COLO668 (cell line): ENCODE results near the gene LMX1A.

ENCODE experiments used
- DNase-seq: peaks from one replicate; lab custom pipeline; 2025; ENCODE audit not compliant: unreplicated experiment; lab: John Stamatoyannopoulos, UW

Gene LMX1A

DNA sequence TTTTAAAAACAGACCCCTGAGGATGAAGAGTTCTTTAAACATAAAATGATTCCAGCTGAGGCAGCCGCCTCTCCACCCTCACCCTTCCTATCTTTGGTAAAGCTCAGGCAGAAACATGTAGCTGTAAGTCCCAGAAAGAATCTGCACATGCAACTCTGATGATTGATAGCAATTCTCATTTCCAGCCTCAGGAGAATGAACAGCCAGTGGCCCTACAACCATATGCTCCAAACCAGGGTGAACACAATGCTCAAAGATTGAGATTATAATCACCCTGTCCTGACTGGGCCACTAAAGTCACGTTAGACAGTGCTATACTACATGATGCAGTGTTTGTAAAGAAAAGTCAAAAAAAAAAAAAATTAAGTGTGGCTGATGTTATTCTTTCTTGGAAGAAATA, 80.2 kb downstream of the LMX1A start:
- no peak for DNase-seq

DNA sequence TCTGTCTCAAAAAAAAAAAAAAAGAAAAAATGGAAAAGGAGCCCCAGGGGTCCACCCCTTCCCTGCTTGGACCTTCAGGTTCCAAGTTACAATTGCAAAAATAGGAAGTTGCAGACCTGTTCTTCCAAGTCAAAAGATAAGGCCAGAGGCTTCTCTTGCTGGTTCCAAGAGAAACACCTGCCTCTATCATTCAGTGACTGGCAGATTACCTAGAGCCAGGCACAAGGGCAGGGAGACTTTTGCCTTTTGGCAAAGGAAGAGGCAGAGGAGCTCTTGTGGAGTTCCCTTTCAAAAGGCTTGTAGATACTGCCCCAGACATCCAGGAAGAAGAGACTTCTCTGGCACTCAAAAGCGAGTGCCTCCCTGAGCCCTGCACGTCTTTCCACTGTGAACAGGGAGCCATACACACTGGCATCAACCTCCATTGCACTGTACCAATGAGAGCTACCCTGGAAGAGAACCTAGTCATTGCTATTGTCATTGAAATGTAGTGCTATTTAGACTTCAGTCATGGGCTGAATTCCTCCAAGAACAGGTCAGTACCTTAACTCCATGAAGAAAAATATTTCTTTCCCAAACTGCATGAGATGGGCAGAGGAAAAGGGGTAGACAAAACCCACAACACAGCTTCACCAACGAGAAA, 91.2 kb downstream of the LMX1A start:
- no peak for DNase-seq

DNA sequence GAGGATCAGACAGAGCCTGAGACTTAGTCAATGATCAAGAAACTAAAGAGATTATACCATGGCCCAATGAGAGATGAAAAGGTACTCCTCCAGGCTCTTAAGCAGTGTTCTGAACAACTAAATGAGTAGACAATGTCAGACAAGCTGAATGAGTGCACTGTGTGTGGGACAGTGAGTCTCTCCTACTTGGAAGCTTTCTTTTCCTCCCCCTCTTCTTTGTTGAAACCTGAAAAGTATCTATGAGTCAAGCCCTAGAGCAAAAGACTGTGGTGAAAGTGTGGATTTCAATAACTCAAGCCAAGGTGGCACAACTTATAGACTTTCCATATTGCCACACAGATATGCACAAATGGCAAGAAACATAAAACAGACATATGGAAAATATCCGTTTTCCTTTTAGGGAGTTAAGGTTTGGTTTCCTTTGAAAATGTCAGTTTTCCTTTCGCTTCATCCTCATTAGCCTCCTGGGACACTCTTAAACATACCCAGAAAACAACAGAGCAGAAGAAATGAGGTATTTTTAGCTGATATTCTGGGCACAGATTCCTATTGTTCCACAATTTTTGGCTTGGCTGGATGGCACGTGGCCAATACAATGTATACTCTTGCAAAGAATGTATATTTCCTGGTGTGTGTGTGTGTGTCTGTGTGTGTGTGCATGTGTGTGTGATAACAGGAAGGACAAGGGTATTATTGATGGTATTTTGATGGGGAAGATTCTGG, 96.6 kb downstream of the LMX1A start:
- peak; percentile 18 for DNase-seq

DNA sequence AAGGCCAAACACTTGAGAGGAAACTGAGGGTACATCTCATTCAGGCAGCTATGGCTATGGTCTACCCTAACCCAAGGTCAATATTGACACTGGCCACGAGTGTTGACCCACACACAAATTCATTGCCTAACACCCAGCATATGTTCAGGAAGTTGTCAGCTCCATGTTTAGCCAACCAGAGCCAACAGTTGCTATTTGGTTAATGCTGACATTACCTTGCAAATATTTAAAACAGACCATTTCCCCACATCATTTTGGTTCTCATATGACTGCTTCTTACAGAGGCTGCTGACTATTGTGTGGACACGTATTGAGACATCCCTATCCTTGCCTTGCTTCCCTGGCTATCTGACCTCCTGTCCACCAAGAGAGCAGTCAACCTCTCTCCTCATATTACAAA, 97.3 kb downstream of the LMX1A start:
- DNase-seq: peak; percentile 68

DNA sequence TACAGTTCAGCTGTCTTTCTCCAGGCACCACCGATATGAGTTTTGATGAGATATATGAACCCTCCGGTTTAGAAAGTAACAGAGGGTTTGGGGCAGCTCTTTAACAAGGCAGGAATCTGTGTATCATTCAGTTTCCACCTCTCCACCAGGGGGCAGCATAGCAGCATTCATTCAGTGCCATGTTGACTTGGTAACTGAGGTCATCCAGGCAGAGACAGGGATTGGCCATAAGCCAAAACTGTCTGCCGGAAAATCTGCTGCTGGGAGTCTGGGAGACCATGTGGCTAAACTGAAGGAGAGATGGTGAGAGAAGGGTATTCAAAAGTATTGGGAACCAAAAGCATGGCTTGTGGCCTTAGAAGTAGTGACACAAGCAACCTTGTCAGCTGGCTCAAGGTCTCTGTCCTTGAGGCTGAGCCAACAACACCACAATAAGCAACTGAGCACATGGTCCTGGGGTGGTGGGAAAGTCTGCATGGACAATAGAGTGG, 98.5 kb downstream of the LMX1A start:
- peak; percentile 95 for DNase-seq

DNA sequence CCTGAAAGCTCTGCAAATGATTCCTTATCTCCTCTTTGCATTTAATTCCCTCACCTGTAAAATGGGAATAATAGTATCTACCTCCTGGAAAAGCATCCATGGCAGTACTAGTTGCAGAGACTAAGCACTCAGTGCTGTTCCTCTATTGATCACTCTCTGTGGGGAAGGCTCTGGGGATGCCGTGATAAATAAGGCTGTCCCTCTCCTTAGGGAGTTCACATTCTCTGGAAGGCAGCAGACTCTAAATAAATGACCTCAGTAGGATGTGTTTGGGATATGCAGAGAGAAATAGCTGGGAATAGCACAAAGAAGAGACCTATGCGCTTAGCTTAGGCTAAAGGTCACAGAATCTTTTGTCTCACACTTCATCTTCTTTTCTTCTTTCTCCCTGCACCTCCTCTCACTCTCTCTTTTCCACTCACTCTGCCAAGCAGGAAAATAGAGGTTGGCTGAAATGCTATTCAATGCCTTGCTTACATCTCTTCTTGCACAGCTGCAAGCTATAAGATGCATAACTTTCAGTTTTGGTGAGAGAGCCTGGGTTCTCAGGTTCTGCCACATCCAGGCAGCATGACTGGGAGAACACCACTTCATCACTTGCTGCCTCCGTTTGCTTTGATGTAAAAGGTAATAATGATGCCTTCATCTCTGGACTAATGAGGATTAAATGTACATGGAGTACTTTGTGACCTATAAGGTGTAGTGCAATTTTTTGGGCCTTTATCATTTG, 101.5 kb downstream of the LMX1A start:
- no peak for DNase-seq

DNA sequence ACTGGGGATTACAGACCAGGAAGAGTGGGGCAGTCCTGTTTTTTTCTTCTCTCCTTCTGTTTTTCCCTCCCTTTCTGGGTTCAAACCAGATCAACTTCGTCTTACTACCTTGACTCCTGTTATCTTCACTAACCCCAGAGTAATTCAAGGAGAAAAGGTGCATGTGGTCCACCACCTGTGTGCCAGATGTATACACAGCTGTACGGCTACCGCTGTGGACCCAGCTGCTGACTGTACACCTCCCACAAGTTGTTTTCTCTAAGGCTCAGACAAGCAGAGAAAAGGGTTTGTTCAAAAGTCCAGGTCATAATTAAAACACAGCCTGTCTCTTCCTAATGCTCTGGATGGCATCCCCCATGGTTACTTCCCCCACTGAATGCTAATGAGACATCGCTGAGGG, 102.1 kb downstream of the LMX1A start:
- peak; percentile 27 for DNase-seq

DNA sequence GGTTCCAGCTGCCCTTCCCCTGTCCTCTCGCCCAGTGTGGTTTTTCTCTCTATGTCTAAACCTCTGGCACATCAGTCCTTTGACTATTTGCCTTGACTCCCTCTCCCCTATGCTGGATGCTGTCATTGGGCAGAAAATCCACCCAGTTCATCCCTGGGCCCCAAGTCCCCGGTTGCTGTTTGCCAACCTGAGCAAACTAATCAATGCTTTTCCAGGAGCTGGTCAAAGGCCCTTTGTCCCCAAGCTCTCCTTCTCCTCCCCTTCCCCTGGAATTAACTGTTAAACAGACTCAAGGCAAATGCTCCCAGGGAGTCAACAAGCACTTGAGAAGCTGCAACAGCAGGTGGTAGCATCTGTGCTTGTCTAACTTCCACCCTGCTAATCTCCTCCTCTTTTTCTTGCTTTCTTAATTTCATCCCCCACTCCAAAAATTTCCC, 102.7 kb downstream of the LMX1A start:
- DNase-seq: no peak

DNA sequence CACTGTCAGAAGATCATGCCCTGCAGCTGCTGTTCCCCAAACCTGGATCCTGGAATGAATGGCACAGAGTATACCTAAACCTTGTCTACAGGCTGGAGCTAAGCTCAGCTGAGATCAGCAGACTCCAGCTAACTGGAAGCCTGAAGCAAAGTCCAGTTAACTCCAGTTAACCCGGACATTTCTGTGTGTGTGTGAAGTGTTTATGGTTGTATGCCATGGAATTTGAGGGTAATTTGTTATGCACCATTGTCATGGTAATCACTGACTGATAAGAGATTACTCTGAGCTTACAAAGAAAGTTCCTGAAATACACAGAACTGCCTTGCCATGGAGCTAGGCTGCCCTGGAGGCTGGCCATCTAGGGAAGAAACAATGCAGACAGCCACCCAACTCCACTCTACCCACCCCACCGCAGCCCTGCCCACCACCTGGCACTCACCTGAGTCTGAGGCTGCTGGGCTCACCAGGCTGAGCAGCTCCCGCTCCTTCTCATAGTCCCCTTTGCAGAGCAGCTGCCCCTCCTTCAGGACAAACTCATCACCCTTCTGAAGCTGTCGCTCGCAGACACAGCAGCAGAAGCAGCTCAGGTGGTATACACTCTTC, 107.4 kb downstream of the LMX1A start:
- no peak for DNase-seq

DNA sequence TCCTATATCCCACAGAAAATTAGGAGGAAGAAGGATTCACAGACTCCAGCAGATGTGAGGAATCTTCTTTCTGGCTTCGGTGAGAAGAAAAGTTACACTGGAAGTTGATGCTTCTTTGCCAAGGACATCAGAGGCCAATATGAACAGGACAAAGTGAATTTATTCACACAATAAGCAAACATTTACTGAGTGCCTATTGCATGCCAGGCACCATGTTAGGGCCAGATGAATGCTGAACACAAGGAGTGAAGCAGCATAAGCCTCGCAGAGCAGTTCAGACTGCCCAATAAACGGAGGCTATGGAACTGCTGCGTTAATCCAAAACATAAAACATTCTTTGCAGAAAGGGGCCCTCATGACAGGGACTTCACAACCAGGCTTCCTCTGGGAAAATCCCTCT, 114.6 kb downstream of the LMX1A start:
- DNase-seq: no peak

DNA sequence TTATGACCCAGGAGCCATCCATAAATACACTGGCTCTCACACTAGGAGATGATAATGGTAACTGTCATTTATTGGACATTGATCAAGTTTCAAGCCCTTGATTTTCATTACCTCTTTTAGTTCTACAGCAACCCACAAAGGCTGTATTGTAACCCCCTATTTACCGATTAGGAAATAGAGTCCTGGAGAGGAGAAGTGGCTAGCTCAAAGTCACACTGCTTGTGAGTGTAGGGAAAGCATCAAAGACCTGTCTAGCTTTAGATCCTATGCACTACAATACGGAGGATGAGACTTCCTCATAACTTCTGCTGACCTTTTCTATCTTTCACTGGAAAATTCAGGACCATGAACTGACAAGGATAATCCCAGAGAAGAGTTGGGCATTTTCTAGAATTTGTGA, 115.2 kb downstream of the LMX1A start:
- DNase-seq: no peak

DNA sequence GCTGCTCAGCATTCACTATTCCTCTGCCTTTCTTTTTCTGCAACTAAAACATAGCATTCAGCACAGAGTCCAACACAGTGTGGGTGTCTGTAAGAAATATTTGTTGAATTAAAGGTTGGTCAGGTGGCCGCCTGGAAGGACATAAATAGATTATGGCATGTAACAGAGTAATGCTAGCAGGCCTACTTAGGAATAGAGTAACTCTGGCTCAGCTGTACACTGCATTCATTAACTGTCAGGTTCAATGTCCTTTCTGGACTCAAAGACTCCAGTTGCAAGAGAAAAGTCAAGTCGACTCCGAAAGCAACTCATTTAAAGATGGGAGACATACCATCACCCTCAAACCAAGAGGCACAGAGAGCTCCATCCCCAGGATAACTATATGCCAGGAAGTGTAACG, 116.0 kb downstream of the LMX1A start:
- DNase-seq: no peak

DNA sequence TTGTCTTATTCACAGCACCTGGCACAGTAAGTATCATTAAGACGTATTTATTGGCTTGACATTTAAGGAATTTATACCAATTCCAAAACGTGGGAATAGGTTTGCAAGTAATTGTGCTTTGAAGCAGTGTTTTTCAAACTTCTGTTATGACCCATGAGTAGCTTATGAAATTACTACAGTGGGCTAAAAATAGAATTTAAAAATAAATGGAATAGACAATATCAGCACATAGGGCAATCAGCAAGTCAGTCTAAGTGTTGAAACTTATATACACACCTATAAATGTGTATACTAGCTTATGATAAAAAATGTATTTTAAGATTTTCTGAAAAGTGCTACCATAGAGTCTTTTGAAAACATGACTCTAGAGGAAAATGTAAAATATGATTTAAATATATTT, 116.6 kb downstream of the LMX1A start:
- DNase-seq: no peak

DNA sequence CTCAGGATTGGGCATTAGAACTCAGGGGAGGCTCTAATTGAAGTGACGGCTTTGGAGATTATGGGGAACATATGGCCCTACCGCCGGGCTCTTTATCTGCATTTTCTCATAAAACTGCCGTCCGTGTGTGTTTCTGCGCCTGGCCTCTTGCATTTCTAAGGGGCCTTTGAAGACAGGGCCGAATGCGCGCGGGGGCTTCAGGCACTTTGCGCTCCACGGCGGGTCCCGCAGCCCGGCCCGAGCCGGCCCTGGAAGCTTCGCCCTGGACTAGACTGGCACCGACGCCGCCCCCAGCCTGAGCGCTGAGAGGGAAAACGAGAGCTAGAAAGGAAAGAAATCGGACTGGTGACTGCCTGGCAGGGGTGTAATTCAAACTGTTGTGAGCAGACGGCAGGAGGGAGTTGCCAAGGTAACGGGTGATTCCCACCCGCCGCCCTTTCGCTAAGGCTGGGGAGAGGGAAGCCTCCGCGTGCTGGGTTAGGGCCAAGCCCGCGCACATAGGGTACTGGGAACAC, 120.7 kb downstream of the LMX1A start:
- DNase-seq: peak; percentile 52

DNA sequence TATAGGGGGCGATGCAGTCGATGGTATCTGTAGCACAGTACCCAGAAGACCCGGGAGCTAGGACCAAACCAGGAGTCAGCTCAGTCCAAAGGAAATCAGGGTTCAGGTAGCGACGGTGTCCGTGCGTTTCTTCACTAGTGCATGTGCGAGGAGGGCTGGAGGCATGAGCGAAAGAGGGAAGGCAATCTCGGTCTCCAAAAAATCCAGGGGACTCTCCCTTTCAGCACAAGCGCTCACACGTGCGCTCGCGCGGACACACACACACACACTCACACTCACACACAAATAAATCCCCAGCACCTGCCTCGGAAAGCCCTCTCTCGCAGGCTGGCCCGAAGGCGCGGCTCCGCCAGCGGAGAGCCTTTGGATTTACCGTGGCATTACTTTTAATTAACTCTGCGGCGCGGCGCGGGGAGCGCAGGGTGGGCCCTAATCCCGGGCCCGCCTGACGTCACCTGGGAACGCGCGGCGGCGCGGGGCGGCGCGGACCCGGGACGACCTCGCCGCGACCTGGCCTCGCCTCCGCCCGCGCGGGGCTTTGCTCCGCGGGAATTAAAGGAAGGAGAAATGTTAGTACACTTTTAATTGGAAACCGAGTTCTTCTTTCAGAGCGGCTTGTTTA, 121.2 kb downstream of the LMX1A start:
- DNase-seq: peak; percentile 80

DNA sequence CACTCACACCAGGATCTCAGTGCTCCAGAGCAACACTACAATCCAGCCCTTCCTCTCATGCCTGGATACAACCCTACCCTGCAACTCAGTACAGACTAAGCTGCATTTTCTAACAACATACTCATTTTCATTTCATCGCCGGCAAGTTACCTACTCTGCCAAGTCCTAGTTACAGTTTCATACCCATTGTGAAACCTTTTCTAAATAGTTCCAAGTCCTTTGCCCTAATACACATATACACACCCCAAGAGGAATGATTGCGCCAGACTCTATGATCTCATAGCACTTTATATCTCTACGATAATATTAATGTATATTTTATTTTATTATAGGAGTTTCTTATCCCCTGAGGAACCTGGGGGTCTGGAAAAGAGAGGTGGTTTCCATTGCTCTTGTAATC, 122.4 kb downstream of the LMX1A start:
- no peak for DNase-seq

DNA sequence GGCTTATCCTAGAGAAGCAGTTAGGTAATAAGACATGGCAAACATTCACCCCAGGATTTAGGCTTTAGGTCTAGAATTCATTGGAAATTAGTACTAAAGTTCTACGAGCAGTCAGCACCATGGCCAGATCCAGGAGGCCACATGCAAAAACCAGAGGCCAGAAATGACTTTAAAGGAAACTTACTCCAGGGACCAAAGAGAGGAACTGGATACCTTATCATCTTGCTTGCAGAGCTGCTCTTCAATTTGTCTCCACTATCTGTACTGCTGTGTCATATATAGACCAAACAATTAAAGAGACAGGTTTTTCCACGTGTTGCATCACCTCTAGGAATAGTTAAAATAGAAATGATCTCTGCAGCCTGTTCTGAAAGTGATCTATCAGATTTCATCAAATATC, 127.8 kb downstream of the LMX1A start:
- no peak for DNase-seq

DNA sequence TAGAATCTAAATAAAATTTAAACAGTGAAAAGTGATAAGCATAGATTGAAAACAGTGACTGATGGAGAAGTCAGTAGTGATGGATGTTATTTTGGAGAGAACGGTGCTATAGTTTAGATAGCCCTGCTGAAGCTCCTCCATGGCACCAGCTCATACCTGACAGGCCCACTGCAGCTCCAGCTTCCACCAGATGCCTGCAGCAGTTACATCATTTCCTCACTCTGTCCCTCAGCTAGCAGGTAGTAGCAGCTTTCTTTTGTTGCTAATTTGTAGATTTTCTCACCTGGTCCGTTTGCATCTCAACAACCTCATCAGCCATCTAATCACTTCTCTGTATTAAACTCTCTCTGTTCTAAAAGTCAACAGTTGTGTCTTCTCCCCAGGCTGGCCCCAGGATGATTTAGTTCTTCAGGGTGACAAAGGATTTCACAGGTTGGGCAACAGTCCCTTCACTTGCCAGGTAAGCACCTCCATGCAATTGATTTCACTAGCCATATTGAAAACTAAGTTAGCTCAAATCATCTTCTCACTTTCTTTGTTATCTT, 128.3 kb downstream of the LMX1A start:
- no peak for DNase-seq

DNA sequence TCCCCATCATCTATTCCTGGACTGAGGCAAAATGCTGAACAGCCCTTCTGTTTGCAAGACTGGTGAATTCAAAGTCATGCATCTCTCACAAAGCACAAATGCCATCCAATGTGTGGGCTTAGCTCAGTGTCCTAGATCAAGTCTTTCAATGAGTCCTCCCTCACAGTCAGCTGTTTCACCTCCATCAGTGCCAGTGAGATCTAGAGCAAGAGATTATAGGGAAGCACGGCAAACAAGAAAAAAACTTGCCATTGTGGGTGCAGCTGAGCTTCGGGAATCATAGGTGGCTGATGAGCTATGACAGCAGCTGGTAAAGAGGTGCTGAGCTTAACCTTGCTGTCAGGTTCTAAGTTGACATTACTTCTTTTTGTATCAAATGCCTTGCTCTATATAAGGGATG, 130.2 kb downstream of the LMX1A start:
- no peak for DNase-seq

DNA sequence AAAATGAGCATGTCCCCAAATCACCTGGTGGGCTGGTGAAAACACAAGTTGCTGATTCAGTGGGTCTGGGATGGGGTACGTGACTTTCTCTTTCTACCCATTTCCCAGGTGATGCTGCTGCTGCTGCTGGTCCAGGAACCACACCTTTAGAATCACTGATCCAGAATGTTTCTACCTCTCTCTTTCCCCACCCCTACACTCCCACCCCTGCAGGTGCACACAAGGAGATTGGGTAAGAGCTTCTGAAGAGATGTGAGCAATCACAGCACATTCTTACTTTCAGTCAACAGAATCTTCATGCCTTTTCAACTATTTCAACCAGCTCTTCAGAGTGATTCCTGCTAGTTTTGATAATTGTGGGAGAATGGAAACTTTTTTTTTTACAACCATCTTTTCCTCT, 130.9 kb downstream of the LMX1A start:
- DNase-seq: no peak

DNA sequence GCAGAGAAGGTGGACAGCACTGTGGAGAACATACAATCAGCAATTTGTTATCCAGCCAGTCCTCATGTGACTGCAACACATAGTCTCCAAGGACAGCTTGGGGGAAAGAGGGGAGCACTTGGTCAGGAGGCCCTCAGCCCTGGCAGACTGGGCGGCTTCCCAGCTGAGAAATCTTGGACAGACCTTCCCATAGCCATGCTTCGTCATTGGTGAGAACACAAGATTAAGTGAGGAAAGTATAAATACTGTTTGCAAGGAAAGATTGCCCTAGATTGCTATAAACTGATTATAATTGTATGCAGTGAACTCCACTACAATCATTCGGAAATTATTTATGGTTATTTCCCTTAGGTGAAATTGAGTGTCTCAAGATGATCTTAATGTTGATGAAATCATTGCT, 131.5 kb downstream of the LMX1A start:
- no peak for DNase-seq
